HL-60 (cell line): ENCODE data around the gene ANKRD6.
"Not testable (repeated sequence)": the region's sequence is repeated elsewhere in the genome, so short reads cannot be mapped to it uniquely, and the experiment has no call there.

Experiments
- DNase-seq, 2 experiments: peaks; one replicate each; pipeline ENCODE4 v3.0.0-alpha.2; 2010 to 2020; ENCODE audit warnings: low read depth in 1 of 2, low spot score in 1 of 2
- H3K27ac ChIP-seq: fragments of 250-450 bp; sonication (Bioruptor Pico); replicated peaks from 2 replicates; pipeline ENCODE4 v1.5.1; 2020; ENCODE audit warnings: mild to moderate bottlenecking, moderate library complexity
- H3K27me3 ChIP-seq: fragments of 250-450 bp; sonication (Bioruptor Pico); 2 replicates; pipeline ENCODE4 v1.5.1; 2021; ENCODE audit warnings: mild to moderate bottlenecking, moderate library complexity; ENCODE audit not compliant: insufficient read depth, poor library complexity, severe bottlenecking
- H3K4me3 ChIP-seq: replicated peaks from 2 replicates; pipeline ENCODE4 v1.5.1; 2011; ENCODE audit warnings: mild to moderate bottlenecking, control low read depth, low read length; ENCODE audit not compliant: insufficient read depth
- GABPA ChIP-seq: IDR thresholded peaks from 2 replicates; pipeline ENCODE4 v1.6.1; 2012; ENCODE audit warnings: low read depth
- POLR2AphosphoS5 ChIP-seq: IDR thresholded peaks from 2 replicates; pipeline ENCODE4 v1.6.1; 2012; ENCODE audit warnings: low read depth
- SPI1 ChIP-seq: IDR thresholded peaks from 2 replicates; pipeline ENCODE4 v1.6.1; 2012; ENCODE audit warnings: low read depth, mild to moderate bottlenecking, borderline replicate concordance
- TF ChIP-seq, protein P1 (sequence below): IDR thresholded peaks from 2 replicates; pipeline ENCODE4 v1.6.1; 2012; ENCODE audit warnings: low read depth; ENCODE audit not compliant: insufficient replicate concordance
- TF ChIP-seq, protein P2 (sequence below): IDR thresholded peaks from one replicate; pipeline ENCODE4 v1.5.1; 2011; ENCODE audit warnings: low read length, control low read depth, inconsistent platforms; ENCODE audit not compliant: insufficient read depth

Gene ANKRD6

DNA sequence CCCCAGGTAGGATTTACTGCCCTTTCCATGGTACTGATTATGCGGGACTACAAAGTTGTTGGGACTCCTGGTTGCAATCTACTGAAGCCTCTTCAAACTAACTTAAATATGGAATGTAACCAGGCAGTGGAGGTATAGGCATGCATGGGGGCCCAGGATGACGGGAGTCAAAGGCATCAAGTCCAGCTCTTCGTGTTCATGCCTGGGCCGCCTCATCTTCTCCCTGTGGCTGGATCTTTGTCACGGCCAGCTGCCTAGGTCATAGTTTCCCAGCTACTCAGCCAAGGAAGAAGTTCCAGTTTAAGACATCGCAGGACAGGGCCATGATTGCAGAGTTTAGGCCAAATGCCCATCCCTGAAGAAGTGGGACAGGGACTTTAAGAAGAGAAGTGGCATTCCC lies 185.1 kb downstream of the ANKRD6 start:
- DNase-seq, result no peak
- H3K4me3 ChIP-seq, result no peak overlapping the region
- H3K27me3 ChIP-seq, result no peaks in the 10 kb centered on the region
- H3K27ac ChIP-seq, result no peak overlapping the region
- TF ChIP-seq GABPA, result no peak

DNA sequence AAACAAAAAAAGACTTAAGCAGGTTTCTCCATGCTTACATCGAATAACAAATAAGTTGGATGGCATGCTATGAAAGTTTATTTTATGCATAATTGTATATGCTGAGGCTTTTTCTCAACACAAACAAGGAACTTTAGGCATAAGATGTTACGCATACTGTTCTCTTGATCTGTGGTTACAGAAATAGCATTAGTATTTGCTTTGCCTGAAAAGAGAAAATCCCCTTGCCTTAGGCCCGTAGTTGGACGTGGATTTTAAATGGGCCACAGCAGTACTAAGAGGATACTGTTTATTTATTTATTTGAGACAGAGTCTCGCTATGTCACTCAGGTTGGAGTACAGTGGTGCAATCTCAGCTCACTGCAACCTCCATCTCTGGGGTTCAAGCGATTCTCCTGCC lies 186.6 kb downstream of the ANKRD6 start:
- Histone ChIP-seq H3K4me3 (no peak overlapping the region), H3K27ac (no peak overlapping the region), H3K27me3 (no peaks in the 10 kb centered on the region)
- TF ChIP-seq POLR2AphosphoS5, result no peak
- no peak for TF ChIP-seq SPI1
- no peak for TF ChIP-seq GABPA
- TF ChIP-seq, protein P1, sequence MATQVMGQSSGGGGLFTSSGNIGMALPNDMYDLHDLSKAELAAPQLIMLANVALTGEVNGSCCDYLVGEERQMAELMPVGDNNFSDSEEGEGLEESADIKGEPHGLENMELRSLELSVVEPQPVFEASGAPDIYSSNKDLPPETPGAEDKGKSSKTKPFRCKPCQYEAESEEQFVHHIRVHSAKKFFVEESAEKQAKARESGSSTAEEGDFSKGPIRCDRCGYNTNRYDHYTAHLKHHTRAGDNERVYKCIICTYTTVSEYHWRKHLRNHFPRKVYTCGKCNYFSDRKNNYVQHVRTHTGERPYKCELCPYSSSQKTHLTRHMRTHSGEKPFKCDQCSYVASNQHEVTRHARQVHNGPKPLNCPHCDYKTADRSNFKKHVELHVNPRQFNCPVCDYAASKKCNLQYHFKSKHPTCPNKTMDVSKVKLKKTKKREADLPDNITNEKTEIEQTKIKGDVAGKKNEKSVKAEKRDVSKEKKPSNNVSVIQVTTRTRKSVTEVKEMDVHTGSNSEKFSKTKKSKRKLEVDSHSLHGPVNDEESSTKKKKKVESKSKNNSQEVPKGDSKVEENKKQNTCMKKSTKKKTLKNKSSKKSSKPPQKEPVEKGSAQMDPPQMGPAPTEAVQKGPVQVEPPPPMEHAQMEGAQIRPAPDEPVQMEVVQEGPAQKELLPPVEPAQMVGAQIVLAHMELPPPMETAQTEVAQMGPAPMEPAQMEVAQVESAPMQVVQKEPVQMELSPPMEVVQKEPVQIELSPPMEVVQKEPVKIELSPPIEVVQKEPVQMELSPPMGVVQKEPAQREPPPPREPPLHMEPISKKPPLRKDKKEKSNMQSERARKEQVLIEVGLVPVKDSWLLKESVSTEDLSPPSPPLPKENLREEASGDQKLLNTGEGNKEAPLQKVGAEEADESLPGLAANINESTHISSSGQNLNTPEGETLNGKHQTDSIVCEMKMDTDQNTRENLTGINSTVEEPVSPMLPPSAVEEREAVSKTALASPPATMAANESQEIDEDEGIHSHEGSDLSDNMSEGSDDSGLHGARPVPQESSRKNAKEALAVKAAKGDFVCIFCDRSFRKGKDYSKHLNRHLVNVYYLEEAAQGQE, result no peak
- TF ChIP-seq, protein P2, sequence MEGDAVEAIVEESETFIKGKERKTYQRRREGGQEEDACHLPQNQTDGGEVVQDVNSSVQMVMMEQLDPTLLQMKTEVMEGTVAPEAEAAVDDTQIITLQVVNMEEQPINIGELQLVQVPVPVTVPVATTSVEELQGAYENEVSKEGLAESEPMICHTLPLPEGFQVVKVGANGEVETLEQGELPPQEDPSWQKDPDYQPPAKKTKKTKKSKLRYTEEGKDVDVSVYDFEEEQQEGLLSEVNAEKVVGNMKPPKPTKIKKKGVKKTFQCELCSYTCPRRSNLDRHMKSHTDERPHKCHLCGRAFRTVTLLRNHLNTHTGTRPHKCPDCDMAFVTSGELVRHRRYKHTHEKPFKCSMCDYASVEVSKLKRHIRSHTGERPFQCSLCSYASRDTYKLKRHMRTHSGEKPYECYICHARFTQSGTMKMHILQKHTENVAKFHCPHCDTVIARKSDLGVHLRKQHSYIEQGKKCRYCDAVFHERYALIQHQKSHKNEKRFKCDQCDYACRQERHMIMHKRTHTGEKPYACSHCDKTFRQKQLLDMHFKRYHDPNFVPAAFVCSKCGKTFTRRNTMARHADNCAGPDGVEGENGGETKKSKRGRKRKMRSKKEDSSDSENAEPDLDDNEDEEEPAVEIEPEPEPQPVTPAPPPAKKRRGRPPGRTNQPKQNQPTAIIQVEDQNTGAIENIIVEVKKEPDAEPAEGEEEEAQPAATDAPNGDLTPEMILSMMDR, result no peak
- no peak for DNase-seq

DNA sequence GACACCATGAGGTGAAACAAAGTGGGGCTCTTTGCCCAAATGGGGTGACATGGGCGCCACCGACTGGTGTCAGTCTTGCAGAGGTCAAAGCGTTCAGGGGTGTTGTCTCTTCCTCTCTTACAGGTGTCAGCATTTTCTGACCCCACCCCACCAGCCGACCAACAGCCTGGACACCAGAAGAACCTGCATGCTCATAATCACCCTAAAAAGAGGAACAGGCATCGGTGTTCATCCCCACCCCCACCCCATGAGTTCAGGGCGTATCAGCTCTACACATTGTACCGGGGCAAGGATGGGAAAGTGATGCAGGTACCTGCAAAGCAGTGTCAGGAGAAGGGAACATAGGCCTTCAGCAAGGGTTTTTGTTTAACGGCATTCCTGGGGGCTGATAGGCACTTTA lies 190.8 kb downstream of the ANKRD6 start:
- H3K27ac ChIP-seq, result no peak overlapping the region
- no peak overlapping the region for H3K4me3 ChIP-seq

DNA sequence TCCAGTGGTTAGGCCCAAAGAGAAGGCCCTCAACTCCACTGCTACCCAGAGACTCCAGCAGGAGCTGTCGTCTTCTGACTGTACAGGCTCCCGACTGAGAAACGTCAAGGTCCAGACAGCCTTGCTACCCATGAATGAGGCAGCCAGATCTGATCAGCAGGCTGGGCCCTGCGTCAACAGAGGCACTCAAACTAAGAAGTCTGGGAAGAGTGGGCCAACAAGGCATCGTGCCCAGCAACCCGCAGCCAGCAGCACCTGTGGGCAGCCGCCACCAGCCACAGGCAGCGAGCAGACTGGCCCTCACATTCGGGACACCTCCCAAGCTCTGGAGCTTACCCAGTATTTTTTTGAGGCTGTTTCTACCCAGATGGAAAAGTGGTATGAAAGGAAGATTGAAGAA lies 197.5 kb downstream of the ANKRD6 start:
- Histone ChIP-seq H3K27me3 (no peaks in the 10 kb centered on the region), H3K4me3 (no peak overlapping the region), H3K27ac (no peak overlapping the region)
- no peak for DNase-seq
- TF ChIP-seq, protein P1, result no peak
- no peak for TF ChIP-seq POLR2AphosphoS5
- no peak for TF ChIP-seq GABPA
- no peak for TF ChIP-seq SPI1
- TF ChIP-seq, protein P2, result no peak

More for the DNA sequence above, 190.8 kb downstream of the ANKRD6 start:
- no peaks in the 10 kb centered on the region for H3K27me3 ChIP-seq
- TF ChIP-seq SPI1, result peak; percentile 74; the same call in 1 of the 2 replicates
- TF ChIP-seq, protein P2, result no peak
- DNase-seq, result no peak

- not testable (repeated sequence) for H3K4me3 ChIP-seq, H3K27ac ChIP-seq, H3K27me3 ChIP-seq, DNase-seq
These were observed 203.5 kb downstream of the ANKRD6 start for GRCh38 chr6:89636412-89636811.
